PFSK-1 (cell line): ENCODE data around the gene MAPK1.

ENCODE experiments used
- FOXP2 ChIP-seq: optimal IDR thresholded peaks from 2 replicates; pipeline ENCODE3; 2011; ENCODE audit warnings: borderline replicate concordance, control low read depth, inconsistent platforms; ENCODE audit not compliant: insufficient read depth; ENCODE audit errors: extremely low read length, extremely low read depth
- POLR2AphosphoS5 ChIP-seq: IDR thresholded peaks from 2 replicates; pipeline ENCODE4 v1.6.1; 2012; ENCODE audit warnings: low read depth, mild to moderate bottlenecking, control low read depth, low read length, moderate library complexity
- REST ChIP-seq, 2 experiments: IDR thresholded peaks; 2 replicates each; pipeline versions ENCODE4 v1.6.1 to v1.8.0; 2011 to 2012; ENCODE audit warnings: low read depth in 2 of 2, low read length in 2 of 2, control low read depth in 1 of 2, inconsistent platforms in 1 of 2, mild to moderate bottlenecking in 1 of 2, moderate library complexity in 1 of 2; ENCODE audit not compliant: insufficient read depth in 1 of 2
- SIN3A ChIP-seq: IDR thresholded peaks from 2 replicates; pipeline ENCODE4 v1.6.1; 2012; ENCODE audit warnings: mild to moderate bottlenecking, low read length, moderate library complexity, borderline replicate concordance; ENCODE audit not compliant: insufficient read depth
- TAF1 ChIP-seq: IDR thresholded peaks from 2 replicates; pipeline ENCODE4 v1.6.1; 2012; ENCODE audit warnings: low read length, control low read depth, borderline replicate concordance; ENCODE audit not compliant: insufficient read depth

- TF ChIP-seq POLR2AphosphoS5 (no peak), REST (IDR thresholded peaks at IDR 0.05; ENCODE audit: insufficient read depth in 1 of 2, low read depth in 2 of 2, low read length in 2 of 2) (no peak), TAF1 (no peak), SIN3A (no peak), FOXP2 (no peak)
Observed at GRCh38 chr22:21840236-21840823, 27.1 kb downstream of the MAPK1 start.
